Bronchial epithelial cell (primary cell): ENCODE data around the gene PDAP1. TPM values are rescaled to one million over a fixed set of nuclear protein-coding genes. Genes with fewer than 3 reads are reported as not detected.

Experiments
- DNase-seq: peaks from one replicate; pipeline ENCODE4 v3.0.0-alpha.2; 2010; ENCODE audit warnings: low read depth
- FAIRE-seq: peaks from 2 replicates; lab custom pipeline; 2011; peaks lifted over from hg19 to GRCh38; lab: Jason Lieb, UNC
- H3K27me3 ChIP-seq: 2 replicates; pipeline ENCODE4 v1.5.1; 2011; ENCODE audit warnings: low read length; ENCODE audit not compliant: control insufficient read depth, insufficient read depth
- H3K36me3 ChIP-seq: 2 replicates; pipeline ENCODE4 v1.5.1; 2011; ENCODE audit warnings: low read length; ENCODE audit not compliant: control insufficient read depth, insufficient read depth
- H3K4me3 ChIP-seq: 2 replicates; pipeline ENCODE4 v1.5.1; 2011; ENCODE audit warnings: mild to moderate bottlenecking, low read depth, low read length, control low read depth
- total RNA-seq: library from RNA; depleted of rRNA; stranded (reverse); fragments of >200 nt; gene quantifications from 2 replicates; pipeline ENCODE4 v1.2.1, GENCODE V29; 2014
- TF ChIP-seq, protein P1 (sequence below): IDR thresholded peaks from 2 replicates; pipeline ENCODE4 v1.5.1; 2011; ENCODE audit warnings: mild to moderate bottlenecking, moderate library complexity, low read length, control low read depth, inconsistent platforms; ENCODE audit not compliant: insufficient read depth, severe bottlenecking

PDAP1 gene
- total RNA-seq, 1 donor from 2014 or later, result 38.2 TPM

- H3K27me3 ChIP-seq, result no peaks in the 10 kb centered on the region
- FAIRE-seq, result no peak
- peak overlapping the region; percentile 84 for H3K4me3 ChIP-seq
- TF ChIP-seq, protein P1, sequence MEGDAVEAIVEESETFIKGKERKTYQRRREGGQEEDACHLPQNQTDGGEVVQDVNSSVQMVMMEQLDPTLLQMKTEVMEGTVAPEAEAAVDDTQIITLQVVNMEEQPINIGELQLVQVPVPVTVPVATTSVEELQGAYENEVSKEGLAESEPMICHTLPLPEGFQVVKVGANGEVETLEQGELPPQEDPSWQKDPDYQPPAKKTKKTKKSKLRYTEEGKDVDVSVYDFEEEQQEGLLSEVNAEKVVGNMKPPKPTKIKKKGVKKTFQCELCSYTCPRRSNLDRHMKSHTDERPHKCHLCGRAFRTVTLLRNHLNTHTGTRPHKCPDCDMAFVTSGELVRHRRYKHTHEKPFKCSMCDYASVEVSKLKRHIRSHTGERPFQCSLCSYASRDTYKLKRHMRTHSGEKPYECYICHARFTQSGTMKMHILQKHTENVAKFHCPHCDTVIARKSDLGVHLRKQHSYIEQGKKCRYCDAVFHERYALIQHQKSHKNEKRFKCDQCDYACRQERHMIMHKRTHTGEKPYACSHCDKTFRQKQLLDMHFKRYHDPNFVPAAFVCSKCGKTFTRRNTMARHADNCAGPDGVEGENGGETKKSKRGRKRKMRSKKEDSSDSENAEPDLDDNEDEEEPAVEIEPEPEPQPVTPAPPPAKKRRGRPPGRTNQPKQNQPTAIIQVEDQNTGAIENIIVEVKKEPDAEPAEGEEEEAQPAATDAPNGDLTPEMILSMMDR, result no peak
- peaks cover 16% of the 10 kb centered on the region for H3K36me3 ChIP-seq
- no peak for DNase-seq
These were observed 1.4 kb upstream of the PDAP1 start for GRCh38 chr7:99409806-99410205.

DNA sequence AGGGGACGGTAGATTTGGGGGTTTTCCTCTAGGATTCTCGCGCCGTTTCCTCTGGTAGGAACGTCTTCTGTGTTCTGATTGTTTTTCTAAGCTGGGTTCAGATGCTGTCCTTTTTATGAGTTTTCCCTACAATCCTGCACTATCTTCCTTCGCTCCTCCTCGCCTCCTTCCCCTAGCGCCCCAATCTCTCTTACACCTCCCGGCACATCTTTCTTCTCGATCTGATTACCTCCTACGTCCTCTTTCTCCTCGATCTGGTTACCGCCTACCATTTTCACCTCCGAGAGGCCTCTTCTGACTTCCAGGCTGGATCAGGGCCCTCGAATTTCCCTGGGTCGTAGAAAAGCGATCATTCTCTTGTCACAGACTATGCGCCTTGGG lies 785 bp upstream of the PDAP1 start:
- no peak for FAIRE-seq
- H3K36me3 ChIP-seq, result peaks cover 16% of the 10 kb centered on the region
- H3K4me3 ChIP-seq, result peak overlapping the region; percentile 84
- no peaks in the 10 kb centered on the region for H3K27me3 ChIP-seq
- TF ChIP-seq, protein P1, result no peak
- no peak for DNase-seq

DNA sequence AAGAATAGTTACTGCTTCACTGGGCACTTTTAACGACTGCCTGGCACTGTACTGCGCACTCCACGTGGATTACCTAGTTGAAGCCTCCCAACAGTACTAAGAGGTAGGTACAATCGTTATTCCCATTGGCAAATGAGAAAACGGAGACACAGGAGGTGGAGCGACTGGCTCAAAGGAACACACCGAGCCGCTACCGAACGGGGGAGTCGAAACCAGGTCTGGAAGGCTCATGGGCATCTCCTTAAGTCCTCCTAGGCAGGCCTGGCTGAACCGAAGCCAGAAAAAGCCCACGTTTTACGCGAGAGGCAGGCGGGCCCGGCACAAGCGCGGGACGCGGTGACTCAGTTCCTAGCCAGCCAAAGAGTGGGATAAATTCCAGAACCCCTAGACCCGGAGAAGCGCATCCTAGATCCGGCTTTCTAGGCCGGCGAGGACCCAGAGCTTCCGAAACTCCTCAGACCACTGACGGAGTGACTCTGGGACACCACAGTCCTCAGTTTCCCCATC lies 472 bp downstream of the PDAP1 start:
- H3K36me3 ChIP-seq, result peaks cover 17% of the 10 kb centered on the region
- H3K4me3 ChIP-seq, result peak overlapping the region; percentile 84
- FAIRE-seq (no peak), DNase-seq (peak; percentile 59)
- TF ChIP-seq, protein P1, result no peak
- no peaks in the 10 kb centered on the region for H3K27me3 ChIP-seq

DNA sequence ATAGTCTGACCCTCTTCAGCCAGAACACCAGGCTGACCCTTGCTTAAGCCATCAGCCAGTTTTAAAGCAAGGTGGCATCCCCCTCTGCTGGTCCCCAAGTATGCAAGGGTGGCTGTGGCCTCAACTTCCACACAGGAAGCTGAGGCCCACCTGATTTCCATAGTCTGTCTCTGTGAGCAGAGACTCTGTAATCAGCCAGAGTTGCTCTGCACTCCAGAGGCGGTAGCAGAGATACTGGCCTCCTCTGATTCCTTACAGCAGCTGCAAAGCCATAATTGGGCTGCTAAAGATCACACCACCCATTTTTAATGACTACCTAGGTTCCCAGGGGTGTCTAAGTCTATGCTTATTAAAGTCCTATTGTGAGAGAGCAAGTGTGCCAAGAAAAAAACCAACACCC lies 1.8 kb downstream of the PDAP1 start:
- no peaks in the 10 kb centered on the region for H3K27me3 ChIP-seq
- TF ChIP-seq, protein P1, result no peak
- H3K4me3 ChIP-seq, result no peak overlapping the region
- FAIRE-seq (no peak), DNase-seq (no peak)
- peaks cover 19% of the 10 kb centered on the region for H3K36me3 ChIP-seq

DNA sequence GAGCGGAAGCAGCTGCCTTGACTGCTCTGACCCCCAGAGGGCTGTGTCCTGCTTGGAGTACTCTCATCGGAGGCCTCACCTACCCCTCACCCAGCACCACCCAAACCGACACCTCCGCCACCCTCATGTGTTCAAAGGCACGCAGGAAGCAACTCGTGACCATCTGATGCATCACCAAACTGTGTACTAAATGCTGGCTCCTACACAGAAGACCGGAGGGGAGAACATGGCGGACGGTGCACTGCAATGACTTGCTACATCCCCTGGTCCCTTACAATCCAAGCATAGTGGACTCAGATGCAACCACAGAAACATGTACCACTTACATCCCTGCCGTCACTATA lies 3.4 kb downstream of the PDAP1 start:
- H3K4me3 ChIP-seq, result no peak overlapping the region
- TF ChIP-seq, protein P1, result no peak
- H3K27me3 ChIP-seq, result no peaks in the 10 kb centered on the region
- H3K36me3 ChIP-seq, result peaks cover 19% of the 10 kb centered on the region
- DNase-seq (no peak), FAIRE-seq (no peak)

GRCh38 chr7:99404235-99404976 lies 4.0 kb downstream of the PDAP1 start:
- DNase-seq (peak; percentile 40), FAIRE-seq (no peak)
- Histone ChIP-seq H3K27me3 (no peaks in the 10 kb centered on the region), H3K4me3 (no peak overlapping the region), H3K36me3 (peaks cover 22% of the 10 kb centered on the region)
- TF ChIP-seq, protein P1, result no peak
